GM18867 (cell line): ENCODE results near the gene EEF2K.
"Not testable (repeated sequence)": the region's sequence is repeated elsewhere in the genome, so short reads cannot be mapped to it uniquely, and the experiment has no call there.

Source experiments
- ATAC-seq: cut with Tn5 transposase; IDR thresholded peaks from one replicate; pipeline ENCODE4 v1.9.1; 2021; ENCODE audit warnings: mild to moderate bottlenecking, moderate library complexity; ENCODE audit not compliant: unreplicated experiment

Gene EEF2K

DNA sequence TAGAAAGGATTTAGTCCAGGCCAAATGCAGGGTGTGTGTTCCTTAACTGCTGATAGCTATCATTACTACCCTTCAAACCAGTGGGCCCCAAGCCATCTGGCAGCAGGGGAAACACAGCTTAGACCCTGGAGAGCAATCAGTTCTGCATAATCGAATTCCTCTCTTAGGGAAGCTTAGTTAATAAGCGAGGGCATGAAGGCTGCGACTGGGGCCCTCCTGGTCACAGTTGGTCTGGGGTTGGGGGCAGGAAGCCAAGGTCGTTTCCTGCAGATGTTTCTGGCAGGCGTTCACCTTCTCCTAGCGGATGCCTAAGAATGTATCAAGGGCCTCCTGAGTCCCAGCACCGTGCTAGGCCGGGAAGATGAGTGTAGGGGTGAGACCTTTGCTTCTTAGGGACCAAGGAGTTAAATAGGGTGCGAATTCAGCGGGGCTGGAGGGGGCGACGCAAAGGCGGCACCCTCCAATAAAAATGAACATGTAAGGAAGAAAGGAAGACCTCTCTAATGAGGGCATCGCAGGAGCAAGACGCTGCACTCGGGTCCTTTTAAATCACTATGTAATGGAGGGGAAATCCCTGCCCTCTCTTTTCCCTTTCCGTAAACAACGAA, 16.5 kb upstream of the EEF2K start:
- no peak for ATAC-seq

DNA sequence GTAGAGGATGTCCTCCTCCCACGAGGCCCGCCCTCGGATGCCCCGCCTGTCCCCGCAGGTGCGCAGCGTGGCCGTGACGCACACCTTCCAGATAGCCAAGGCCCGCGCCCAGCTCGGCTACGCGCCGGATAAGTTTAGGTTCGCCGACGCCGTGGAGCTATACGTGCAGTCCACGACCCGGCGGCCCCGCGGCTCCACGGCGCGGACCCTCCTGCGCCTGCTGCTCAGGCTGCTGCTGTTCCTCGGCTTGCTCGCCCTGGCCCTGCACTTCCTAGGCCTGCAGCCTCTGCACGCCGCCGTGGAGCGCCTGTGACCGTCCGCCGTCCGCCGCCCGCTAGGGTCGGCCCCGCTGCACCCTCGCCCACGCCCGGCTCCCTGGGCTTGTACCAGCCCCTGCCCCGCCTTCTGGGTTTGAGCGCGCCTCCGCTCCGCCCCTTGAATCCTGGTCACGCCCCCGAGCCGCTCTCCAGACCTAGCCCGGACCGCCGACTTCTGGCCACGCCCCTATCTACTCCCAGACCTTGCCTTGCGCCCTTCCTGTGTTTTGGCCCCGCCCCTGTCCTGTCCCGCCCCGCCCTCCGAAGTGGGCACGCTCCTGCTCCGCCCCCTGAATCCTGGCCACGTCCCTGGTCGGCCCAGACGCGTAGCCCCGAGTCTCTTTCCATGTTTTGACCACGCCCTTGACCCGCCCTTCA, 15.8 kb upstream of the EEF2K start:
- peak; percentile 66 for ATAC-seq

GRCh38 chr16:22190776-22191531, 15.1 kb upstream of the EEF2K start:
- ATAC-seq = peak; percentile 49

DNA sequence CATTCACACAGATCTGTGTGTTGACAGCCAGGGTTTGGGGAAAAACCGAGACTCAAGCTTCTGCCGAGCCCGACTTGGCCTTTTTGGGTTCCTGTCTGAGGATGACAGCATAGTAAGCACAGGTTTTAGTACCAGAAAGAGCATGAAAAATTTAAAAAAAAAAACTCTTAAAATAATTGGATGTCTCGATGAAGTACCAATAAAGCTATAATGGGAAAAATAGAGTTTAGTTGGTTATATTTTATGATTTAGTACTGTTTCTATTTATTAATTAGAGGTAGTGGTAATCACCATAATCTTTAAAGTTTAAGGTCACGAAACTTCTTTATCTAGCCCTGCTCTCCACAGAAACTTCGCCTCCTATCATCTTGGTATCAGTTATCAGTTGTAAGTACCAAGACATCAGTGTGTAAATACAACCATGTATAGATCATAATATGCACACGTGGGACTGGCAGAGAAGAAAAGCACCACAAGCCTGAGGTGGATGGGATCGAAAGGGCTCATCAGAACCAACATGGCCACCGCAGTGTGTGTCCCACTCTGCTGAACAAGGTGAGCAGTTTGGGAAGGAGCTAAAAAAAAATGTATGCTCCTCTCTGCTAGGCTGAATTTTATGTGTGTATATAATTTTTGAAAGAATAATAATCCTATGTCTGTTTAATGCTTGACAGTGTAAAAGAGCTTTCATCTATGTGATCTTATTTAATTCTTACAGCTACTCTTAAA, 14.4 kb upstream of the EEF2K start:
- no peak for ATAC-seq

- peak; percentile 20 for ATAC-seq
These were observed 13.6 kb upstream of the EEF2K start for GRCh38 chr16:22192261-22193062.

DNA sequence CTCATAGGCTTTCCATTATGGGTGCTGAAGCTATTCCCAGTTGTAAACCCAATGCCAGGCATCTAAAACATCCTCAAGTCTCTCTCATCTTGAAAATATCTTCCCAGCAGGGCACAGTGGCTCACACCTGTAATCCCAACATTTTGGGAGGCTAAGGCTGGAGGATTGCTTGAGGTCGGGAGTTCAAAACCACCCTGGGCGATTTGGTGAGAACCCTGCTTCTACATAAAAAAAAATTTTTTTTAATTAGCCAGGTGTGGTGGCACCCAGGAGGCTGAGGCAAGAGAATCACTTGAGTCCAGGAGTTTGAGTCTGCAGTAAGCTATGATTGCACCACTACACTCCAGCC, 13.0 kb upstream of the EEF2K start:
- no peak for ATAC-seq

GRCh38 chr16:22194707-22195444, 11.2 kb upstream of the EEF2K start:
- ATAC-seq = no peak

DNA sequence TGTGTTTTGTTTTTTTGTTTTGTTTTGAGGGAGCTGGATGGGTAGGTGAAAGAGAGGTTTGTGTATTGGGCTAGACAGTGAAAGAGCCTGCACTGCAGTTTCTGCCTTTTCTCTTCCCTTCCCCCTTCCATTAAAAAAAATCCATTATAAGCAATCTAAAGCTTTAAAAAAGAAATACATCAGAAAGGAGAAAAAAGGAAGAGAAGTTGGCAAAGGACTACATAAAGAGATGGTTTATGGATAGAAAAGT, 10.7 kb upstream of the EEF2K start:
- ATAC-seq = no peak

DNA sequence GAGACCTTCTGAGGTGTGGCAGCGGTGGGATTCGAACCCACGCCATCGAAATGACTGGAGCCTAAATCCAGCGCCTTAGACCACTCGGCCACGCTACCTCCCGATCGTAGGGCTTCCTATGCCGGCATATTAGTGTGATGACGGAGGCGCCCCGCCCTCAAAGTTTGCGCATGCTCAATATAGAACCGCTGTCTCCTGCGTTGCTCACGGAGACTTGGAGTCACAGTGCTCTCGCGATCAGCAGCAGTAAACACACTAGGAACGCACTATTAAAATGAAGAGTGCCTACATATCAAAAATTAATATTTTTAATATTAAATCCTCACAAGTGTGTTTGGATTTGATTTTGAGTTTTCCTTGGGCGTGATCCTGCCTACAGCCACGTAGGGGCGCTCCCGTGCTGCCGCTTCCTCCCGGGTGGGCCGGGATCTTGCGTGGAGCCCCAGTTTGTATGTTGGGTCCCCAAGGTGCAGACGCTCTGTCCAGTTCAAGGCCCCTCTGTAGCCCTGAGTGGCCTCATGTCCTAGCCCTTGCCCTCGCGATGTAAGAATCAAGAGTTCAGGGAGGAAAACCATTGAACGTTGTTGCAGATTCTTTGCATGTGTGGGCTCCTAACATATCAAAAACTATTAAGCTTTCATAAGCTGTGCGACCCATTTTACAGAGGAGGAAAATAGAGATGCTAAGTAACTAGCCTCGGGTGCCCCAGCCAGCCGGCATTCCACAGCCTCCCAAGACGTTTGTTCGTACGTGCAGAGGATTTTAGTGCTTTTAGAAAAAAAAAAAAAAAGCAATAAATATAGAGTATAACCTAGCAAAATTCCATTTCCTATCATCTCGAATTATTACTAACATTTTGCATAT, 10.2 kb upstream of the EEF2K start:
- peak; percentile 23 for ATAC-seq

GRCh38 chr16:22196559-22197168, 9.4 kb upstream of the EEF2K start:
- not testable (repeated sequence) for ATAC-seq

- no peak for ATAC-seq
These were observed 7.4 kb upstream of the EEF2K start for GRCh38 chr16:22198547-22199293.

DNA sequence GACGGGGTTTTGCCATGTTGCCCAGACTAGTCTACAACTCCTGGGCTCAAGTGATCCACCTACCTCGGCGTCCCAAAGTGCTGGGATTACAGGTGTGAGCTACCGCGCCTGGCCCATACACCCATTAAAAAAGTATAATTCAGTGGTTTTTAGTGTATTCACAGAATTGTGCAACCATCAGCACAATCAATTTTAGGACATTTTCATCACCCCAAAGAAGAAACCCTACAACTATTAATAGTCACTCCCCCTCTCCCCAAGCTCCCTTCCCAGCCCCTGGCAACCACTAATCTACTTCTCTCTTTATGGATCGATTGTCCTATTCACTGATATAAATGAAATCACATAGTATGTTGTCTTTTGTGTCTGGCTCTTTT, 3.8 kb upstream of the EEF2K start:
- no peak for ATAC-seq

DNA sequence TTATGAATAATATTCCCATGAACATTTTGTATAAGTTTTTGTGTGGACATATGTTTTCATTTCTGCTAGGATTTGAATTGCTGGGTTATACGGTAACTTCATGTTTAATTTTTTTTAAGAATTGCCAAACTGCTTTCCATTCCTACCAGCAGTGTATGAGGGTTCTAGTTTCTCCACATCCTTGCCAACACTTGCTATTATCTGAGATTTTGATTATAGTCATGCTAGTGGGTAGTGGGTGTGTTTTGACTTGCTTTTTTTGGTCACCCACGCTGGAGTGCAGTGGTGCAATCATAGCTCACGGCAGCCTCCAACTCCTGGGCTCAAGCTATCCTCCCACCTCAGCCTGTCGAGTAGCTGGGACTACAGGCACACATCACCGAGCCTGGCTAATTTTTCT, 3.0 kb upstream of the EEF2K start:
- ATAC-seq = no peak

DNA sequence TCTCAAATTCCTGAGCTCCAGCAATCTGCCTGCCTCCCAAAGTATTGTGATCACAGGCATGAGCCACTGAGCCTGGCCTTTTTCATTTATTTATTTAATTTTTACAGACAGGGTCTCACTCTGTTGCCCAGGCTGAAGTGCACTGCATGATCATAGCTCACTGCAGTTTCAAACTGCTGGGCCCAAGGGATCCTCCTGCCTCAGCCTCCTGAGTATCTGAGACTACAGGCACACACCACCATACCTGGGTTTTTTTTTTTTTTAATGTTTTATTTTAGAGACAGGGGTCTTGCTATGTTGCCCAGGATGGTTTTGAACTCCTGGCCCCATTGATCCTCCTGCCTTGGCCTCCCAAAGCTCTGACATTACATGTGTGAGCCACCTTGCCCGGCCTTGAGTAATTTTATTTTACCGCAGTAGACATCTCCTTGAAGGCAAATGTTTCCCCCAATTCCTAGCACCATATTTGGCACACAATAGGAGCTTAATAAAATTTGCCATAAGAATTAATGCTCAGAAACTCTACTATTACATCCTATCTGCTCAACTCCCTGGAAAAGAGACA, 1.9 kb upstream of the EEF2K start:
- no peak for ATAC-seq

GRCh38 chr16:22205577-22206012, 483 bp upstream of the EEF2K start:
- ATAC-seq = no peak

DNA sequence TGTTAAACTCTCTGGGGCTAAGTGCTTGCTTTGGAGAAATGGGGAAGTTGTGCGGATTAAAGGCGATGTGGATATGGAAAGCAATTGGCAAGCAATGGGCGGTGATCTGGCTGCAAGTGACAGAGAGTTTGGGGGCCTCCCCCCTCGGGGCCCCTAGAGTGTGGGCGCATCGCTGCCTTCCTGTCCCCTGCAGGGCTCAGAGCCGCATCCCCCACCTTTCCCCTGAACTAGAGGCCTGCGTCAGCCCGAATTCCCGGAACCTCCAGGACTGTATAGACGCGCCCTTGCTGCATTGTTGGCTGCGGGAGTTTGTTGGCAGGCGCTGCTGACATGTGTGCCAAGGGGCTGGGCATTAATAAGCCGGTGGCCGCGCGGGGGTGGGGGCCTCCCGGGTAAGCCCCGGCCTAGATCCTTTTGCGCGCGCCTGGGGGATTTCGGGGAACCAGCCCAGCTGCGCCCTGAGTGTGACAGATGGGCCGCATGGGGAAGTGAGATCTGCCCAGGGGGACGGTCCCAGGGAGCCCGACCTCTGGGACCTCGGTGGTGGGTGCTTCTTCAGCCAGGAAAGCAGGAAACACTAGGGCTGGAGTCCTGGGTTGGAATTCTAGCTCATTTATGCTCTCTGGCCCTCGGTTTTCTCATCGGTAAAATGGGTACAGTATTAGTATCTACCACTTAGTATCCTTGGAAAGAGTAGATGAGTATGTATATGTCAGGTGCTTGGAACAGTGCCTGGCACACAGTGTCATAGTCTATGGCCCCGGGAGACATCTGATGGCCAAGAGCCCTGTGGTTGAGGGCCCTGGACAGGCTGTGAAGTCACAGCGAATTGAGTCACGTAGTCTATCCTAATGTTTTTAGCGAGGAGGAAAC, 1.0 kb downstream of the EEF2K start:
- peak; percentile 42 for ATAC-seq
